ENCODE results near the gene PPFIBP1.

PPFIBP1 gene

DNA sequence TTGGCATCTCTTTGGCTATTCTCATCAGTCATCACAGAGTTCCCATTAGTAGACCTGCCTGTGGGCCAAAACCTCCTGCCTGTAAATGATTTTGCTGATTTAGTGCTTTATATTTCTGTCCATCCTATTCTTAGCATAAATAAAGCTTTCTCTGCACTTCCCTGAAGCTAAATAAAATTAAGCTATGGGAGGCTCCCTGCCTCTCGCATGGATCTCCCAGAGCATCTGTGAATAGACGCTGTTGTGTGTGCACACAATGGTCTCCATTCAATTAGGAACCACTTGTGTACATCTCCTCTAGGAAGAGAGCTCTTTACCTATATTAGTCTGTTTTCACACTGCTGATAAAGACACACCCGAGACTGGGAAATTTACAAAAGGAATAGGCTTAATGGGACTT, 80.4 kb downstream of the PPFIBP1 start:
- peaks cover 3% of the 10 kb centered on the region for H3K9me3 Mint-ChIP-seq
- ATAC-seq = no peak
- H3K27me3 Mint-ChIP-seq = no peaks in the 10 kb centered on the region
- no peak overlapping the region for H3K27ac Mint-ChIP-seq
- H3K4me1 Mint-ChIP-seq = no peaks in the 10 kb centered on the region
- peaks cover 5% of the 10 kb centered on the region for H3K36me3 Mint-ChIP-seq
- H3K4me3 Mint-ChIP-seq = no peak overlapping the region

DNA sequence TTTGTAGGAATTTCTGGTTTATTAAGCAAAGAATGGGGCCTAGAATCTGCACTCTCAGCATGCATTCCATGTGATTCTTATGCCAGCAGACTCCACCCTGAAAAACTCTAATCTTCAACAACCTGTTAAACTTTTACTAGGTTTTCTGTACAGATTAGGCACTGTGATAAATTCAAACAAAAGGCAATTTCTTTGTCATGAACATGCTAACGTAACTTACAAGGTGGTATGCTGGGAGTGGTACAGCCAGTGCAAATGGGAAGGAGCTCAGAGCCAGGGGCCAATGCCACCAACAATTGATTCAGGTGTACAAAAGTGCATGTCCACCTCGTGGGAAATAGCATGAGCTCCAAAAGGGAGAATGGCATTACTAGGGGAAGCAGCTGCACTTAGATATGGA, 83.0 kb downstream of the PPFIBP1 start:
- peaks cover 5% of the 10 kb centered on the region for H3K36me3 Mint-ChIP-seq
- no peak for ATAC-seq
- no peaks in the 10 kb centered on the region for H3K4me1 Mint-ChIP-seq
- H3K4me3 Mint-ChIP-seq = no peak overlapping the region
- H3K27ac Mint-ChIP-seq = no peak overlapping the region
- H3K9me3 Mint-ChIP-seq = peaks cover 3% of the 10 kb centered on the region
- H3K27me3 Mint-ChIP-seq = no peaks in the 10 kb centered on the region

DNA sequence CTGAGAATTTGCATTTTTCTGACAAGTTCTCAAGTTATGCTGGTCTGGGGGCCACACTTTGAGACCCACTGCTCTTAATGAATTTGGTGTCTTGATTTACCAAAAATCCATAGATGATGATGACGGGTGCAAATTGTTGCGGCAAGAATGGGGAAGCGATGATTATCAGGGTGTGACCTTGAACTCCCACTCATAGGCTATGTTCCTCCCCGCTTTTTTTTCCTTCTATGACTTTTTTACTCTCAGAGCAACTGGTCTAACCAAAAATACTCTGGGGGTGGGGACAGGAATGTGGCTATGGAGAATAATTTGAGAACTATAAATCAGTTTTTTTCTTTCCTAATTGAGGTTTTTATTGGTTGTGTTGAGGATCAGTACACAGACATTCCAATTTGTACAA, 83.6 kb downstream of the PPFIBP1 start:
- no peak overlapping the region for H3K4me3 Mint-ChIP-seq
- peaks cover 3% of the 10 kb centered on the region for H3K9me3 Mint-ChIP-seq
- peaks cover 5% of the 10 kb centered on the region for H3K36me3 Mint-ChIP-seq
- no peaks in the 10 kb centered on the region for H3K27me3 Mint-ChIP-seq
- H3K4me1 Mint-ChIP-seq = no peaks in the 10 kb centered on the region
- H3K27ac Mint-ChIP-seq = no peak overlapping the region
- no peak for ATAC-seq

DNA sequence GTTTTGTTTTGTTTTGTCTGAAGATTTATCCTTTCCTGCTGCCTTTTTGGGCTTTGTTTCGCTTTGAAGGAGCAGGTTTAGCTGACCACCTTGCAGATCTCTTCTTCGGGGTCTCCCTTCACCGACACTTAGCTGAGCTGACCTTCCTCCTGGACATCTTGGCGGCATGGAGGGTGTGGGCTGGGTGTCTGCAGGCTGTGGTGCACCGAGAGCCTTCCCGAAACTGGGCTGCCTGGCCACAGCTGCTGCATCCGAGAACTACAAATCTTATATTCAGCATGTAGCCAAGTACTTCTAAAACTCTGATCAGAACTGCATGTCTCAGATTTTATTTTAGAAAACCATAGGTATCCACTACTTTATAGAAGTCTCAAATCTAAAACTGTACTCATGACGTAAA, 84.9 kb downstream of the PPFIBP1 start:
- H3K4me3 Mint-ChIP-seq = no peak overlapping the region
- no peak overlapping the region for H3K27ac Mint-ChIP-seq
- peaks cover 5% of the 10 kb centered on the region for H3K36me3 Mint-ChIP-seq
- H3K27me3 Mint-ChIP-seq = no peaks in the 10 kb centered on the region
- H3K9me3 Mint-ChIP-seq = peaks cover 3% of the 10 kb centered on the region
- no peaks in the 10 kb centered on the region for H3K4me1 Mint-ChIP-seq
- ATAC-seq = no peak

DNA sequence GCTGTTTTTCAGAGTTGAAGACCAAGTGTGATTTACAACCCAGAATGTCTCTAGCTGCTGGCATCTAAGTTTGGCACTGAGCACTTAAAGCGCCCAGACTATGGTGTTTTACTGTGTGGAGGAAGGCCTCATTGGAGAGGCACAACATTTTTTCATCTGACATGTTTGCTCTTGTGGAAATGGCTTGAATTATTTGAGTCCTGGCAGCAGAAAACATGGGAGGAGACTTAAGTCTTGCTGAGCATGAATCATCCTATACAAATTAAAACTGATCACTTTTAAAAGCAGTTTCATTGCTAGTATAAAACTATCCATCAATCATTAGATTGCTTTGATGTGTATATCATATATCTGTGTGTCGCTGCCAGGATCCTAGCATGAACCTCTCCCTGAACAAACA, 86.4 kb downstream of the PPFIBP1 start:
- Mint-ChIP-seq H3K36me3 (no peaks in the 10 kb centered on the region), H3K27ac (no peak overlapping the region), H3K4me1 (no peaks in the 10 kb centered on the region), H3K27me3 (no peaks in the 10 kb centered on the region), H3K9me3 (no peaks in the 10 kb centered on the region), H3K4me3 (no peak overlapping the region)
- ATAC-seq = no peak

DNA sequence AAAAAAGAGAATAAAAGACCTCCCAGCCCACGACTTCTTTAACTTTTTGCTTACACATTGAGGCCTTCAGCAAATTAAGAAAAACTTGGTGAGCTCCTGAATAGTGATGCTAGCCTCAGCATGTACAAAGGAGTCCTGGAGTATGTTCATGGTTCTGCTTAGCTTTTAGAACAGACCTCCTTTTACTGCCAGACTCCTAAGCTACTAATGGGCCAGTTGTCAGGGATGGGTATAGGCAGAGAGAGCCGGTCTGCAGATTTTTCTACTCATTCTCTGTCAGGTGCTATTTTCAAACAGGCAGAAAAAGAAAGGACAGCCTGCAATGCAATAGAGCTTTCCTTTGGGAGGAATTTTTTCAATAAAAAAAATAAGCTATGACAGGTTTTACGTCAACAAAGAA, 90.4 kb downstream of the PPFIBP1 start:
- no peaks in the 10 kb centered on the region for H3K9me3 Mint-ChIP-seq
- no peak overlapping the region for H3K4me3 Mint-ChIP-seq
- no peak for ATAC-seq
- no peaks in the 10 kb centered on the region for H3K4me1 Mint-ChIP-seq
- H3K27ac Mint-ChIP-seq = no peak overlapping the region
- no peaks in the 10 kb centered on the region for H3K27me3 Mint-ChIP-seq
- no peaks in the 10 kb centered on the region for H3K36me3 Mint-ChIP-seq

DNA sequence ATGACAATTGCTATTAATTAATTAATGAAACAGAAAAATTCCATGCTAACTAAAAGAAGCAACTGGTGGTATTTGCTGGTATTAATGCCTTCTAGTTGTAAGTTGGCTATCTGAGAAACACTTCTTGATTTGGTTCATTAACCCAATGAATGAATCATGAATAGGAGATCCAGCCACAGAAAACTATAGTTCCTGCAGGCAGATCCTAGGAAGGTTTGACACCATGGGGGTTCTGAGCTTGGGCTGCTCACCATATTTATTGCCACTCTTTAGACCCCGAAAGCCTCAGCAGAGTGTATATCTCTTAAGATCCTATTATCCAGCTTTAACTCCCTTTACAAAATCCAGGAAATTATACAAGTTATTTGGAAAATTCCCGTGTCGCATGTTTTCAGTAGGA, 90.9 kb downstream of the PPFIBP1 start:
- Mint-ChIP-seq H3K9me3 (no peaks in the 10 kb centered on the region), H3K27me3 (no peaks in the 10 kb centered on the region), H3K27ac (no peak overlapping the region), H3K4me1 (no peaks in the 10 kb centered on the region), H3K4me3 (no peak overlapping the region), H3K36me3 (no peaks in the 10 kb centered on the region)
- no peak for ATAC-seq

DNA sequence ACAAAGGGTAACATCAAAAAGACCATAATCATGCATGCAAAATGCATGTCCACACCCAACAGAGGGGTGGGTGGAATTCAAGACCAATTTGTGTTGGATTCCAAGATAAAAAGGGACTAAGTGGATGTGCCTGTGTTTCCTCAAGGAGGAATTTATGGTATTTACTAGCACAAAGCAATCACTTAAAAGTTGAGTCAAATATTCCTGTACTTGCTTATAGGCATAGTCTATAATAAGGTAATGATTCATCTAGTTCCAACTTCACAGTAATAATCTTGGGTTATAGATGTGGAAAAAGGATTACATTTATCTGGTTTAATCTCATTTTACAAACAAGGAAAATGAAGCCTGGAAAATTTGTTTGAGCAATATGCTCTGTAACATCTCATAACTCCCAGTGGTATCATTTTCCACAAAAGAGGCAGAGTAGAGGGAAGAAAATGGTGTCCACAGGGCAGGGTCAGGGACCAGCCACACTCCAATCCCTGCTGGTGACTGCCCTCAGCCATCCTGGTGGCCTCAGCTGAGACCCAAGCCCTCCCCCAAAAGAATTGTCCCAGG, 91.4 kb downstream of the PPFIBP1 start:
- H3K4me3 Mint-ChIP-seq = no peak overlapping the region
- no peak for ATAC-seq
- no peaks in the 10 kb centered on the region for H3K4me1 Mint-ChIP-seq
- no peaks in the 10 kb centered on the region for H3K9me3 Mint-ChIP-seq
- H3K27me3 Mint-ChIP-seq = no peaks in the 10 kb centered on the region
- no peaks in the 10 kb centered on the region for H3K36me3 Mint-ChIP-seq
- H3K27ac Mint-ChIP-seq = no peak overlapping the region

DNA sequence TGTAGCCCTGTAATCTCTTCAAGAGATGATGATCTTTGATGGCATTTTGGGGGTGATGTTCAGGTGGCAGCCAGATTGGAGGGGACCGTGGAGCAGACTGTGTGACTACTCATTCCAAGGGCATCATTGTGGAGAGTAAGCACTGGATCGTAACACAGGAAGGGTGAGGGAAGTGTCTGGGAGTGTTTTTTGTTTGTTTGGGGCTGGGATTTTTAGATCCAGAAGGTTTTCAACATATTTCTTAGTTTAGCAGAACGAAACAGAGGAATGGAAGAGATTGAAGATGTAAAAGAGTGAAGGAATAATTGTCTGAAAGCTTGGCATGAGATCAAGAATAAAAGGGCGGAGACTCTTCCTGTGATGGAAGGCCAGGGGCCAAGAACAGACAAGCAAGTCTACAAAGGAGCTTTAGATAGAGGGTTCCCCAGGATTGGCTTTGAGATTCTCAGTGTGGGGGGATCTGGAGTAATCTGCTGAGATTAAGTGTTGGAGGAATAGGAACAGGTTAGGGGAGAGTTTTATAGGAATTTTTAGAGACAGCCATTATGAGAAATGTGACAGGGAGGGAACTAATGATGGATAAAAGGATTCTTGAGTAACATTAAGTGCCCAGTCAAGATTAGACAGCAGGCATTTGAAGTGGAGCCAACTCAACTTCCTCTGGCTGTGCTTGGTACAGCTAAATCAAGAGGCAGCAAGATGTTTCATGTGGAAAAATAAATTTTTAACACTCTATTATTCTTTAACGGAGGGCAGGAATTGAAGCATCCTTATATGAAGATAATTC, 92.5 kb downstream of the PPFIBP1 start:
- H3K4me1 Mint-ChIP-seq = no peaks in the 10 kb centered on the region
- H3K27me3 Mint-ChIP-seq = no peaks in the 10 kb centered on the region
- H3K9me3 Mint-ChIP-seq = no peaks in the 10 kb centered on the region
- no peak overlapping the region for H3K27ac Mint-ChIP-seq
- no peak overlapping the region for H3K4me3 Mint-ChIP-seq
- no peak for ATAC-seq
- no peaks in the 10 kb centered on the region for H3K36me3 Mint-ChIP-seq

DNA sequence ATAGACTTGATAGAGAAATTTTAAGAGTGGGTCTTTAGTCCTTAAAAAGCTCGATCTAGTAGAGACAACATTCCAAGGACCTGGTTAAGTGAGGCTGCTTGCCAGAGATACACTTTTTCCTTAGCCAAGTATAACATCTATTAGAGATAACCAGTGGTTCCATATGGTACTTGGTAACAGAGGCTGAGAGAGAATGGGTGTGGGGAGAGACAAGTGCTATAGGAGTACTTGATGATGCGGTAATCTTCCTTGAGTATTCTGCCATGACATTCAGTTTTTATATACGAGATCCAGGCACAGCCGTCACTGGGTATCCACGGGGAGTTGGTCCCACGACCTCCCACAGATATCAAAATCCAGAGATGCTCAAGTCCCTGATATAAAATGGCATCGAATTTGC, 94.8 kb downstream of the PPFIBP1 start:
- no peak for ATAC-seq

DNA sequence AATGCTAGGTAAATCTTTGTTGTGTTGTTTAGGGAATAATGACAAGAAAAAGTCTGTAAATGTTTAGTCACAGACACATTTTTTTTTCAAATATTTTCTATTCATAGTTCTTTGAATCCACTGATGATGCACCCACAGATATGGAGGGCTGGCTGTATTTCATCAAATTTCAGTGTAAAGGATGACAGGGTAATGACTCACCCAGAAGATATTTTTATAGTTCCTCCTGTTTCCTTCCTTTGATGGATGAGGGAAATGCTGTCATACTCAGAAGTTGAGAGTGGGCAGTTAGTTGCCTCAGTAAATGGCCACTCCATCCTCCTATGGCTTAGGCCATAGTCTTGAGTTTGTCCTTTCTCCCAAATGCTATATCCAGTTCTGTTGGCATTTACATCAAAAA, 95.3 kb downstream of the PPFIBP1 start:
- no peak for ATAC-seq
- H3K4me1 Mint-ChIP-seq = no peaks in the 10 kb centered on the region
- no peaks in the 10 kb centered on the region for H3K36me3 Mint-ChIP-seq
- H3K4me3 Mint-ChIP-seq = no peak overlapping the region
- H3K27ac Mint-ChIP-seq = no peak overlapping the region
- no peaks in the 10 kb centered on the region for H3K27me3 Mint-ChIP-seq
- H3K9me3 Mint-ChIP-seq = no peaks in the 10 kb centered on the region

More for the DNA sequence above, 94.8 kb downstream of the PPFIBP1 start:
- Mint-ChIP-seq H3K36me3 (no peaks in the 10 kb centered on the region), H3K4me3 (no peak overlapping the region), H3K27me3 (no peaks in the 10 kb centered on the region), H3K27ac (no peak overlapping the region), H3K4me1 (no peaks in the 10 kb centered on the region), H3K9me3 (no peaks in the 10 kb centered on the region)

DNA sequence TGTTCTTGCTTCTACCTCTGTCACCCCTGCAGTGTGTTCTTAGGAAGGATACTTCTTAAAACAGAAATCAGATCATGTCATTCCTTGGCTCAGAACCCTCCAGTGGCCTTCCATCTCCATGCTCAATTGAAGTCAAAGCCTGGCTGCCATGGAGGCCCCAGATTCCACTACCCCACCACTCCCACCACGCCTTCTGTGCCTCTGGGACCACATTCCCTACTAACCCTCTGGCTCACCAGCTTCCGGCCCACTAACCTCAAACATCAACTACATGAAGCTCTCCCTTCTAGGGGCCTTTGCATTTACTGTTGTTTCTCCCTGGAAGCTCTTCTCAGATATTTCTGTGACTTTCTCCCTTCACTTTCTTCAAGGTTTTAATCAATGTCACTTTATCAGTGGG, 96.1 kb downstream of the PPFIBP1 start:
- Mint-ChIP-seq H3K36me3 (no peaks in the 10 kb centered on the region), H3K27ac (no peak overlapping the region), H3K9me3 (no peaks in the 10 kb centered on the region), H3K4me3 (no peak overlapping the region), H3K27me3 (no peaks in the 10 kb centered on the region), H3K4me1 (no peaks in the 10 kb centered on the region)
- no peak for ATAC-seq

DNA sequence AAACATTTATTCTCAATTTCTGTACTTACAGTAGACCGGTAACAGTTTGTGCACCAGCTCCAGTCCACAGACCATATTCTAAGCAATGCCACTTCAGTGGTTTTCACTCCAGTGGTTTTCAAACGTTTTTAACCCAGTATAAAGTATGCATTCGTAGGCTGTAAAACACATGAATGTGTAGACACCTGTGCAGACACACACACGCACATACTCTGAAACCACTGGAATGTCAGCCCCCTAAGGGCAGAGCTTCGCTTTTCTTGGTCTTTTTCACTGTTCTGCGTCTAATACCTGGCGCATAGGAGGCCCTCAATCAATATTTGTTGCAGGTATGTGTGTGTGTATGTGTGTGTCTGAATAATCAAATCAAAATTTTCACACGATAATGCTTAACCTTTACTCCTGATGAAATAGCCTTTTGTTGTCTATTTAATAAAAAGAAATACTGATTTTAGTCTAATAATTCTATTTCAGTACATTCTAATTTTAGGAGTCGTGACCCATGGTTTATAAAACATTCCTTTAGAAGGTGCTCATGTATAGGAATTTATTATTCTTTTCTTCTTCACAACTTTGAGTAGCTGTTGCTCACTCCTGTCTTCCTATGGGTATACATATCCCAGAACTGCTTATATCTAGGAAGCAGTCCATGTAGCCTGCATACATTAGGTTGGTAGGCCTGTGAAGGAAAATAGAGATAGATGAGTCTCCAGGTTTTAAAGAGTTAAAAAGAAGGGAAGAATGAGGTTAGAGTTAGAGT, 98.6 kb downstream of the PPFIBP1 start:
- no peaks in the 10 kb centered on the region for H3K27me3 Mint-ChIP-seq
- ATAC-seq = no peak
- H3K4me1 Mint-ChIP-seq = no peaks in the 10 kb centered on the region
- H3K36me3 Mint-ChIP-seq = no peaks in the 10 kb centered on the region
- H3K9me3 Mint-ChIP-seq = no peaks in the 10 kb centered on the region
- no peak overlapping the region for H3K27ac Mint-ChIP-seq
- H3K4me3 Mint-ChIP-seq = no peak overlapping the region

DNA sequence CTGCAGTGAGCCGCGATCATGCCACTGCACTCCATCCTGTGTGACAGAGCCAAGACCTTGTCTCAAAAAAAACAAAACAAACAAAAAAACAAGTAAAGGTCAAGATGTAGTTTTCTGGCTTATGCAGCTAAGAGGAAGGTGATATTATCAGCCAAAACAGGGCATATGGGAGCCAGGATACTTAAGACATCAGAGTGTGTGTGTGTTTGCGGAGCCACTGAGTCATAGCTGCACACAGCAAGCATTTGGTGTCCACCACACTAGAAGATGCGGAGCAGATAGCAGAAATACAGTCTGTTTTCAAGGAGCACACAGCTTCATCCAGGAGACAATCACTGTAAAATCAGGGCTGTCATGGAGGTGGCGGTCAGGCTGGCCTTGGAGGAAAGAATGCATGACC, 99.6 kb downstream of the PPFIBP1 start:
- Mint-ChIP-seq H3K36me3 (no peaks in the 10 kb centered on the region), H3K4me3 (no peak overlapping the region), H3K27me3 (no peaks in the 10 kb centered on the region), H3K27ac (no peak overlapping the region), H3K4me1 (no peaks in the 10 kb centered on the region), H3K9me3 (no peaks in the 10 kb centered on the region)
- no peak for ATAC-seq

DNA sequence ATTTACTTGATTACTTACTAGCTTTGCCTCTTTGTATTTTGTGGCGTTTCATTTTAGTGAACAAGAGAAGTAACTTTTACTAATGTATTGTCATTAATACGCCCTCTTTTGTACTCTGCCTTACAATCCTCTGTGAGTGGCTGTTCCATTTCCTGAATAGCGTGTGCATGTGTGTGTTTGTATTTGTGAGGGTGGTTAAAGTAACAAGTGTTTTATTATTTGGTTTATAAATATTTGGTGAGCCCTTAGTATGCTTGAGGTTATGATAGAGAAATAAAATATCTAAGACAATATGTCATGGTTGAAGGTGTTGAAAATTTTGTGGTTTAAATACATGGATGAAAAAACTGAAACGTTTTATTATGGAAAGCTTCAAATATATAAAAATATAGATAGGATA, 100.6 kb downstream of the PPFIBP1 start:
- H3K9me3 Mint-ChIP-seq = no peaks in the 10 kb centered on the region
- H3K27ac Mint-ChIP-seq = no peak overlapping the region
- no peak overlapping the region for H3K4me3 Mint-ChIP-seq
- H3K4me1 Mint-ChIP-seq = no peaks in the 10 kb centered on the region
- H3K27me3 Mint-ChIP-seq = no peaks in the 10 kb centered on the region
- no peaks in the 10 kb centered on the region for H3K36me3 Mint-ChIP-seq
- ATAC-seq = no peak
